GM12878 (cell line): ENCODE measurements around the gene CELSR1. TPM values are rescaled to one million over a fixed set of nuclear protein-coding genes. Genes with fewer than 3 reads are reported as not detected.

Experiments used
- ATAC-seq: fragments of 200-7000 bp; cut with Tn5 transposase; 3 replicates; pipeline ENCODE4 v1.9.1; 2020; ENCODE audit warnings: mild to moderate bottlenecking, moderate library complexity
- BruUV-seq: library from RNA; stranded (reverse); fragments of 400-500 nt; replicated peaks from 2 replicates; lab custom pipeline; 2021; lab: Mats Ljungman, UMichigan
- CTCF ChIA-PET: fragments of 300-600 bp; sonication (Branson Sonifier 250); formaldehyde crosslinking; extraction: SDS; loops from one replicate; lab custom pipeline; 2021; ENCODE audit warnings: inconsistent platforms; lab: Yijun Ruan, JAX
- POLR2A ChIA-PET: fragments of 350-600 bp; formaldehyde crosslinking; extraction: SDS; loops from one replicate; lab custom pipeline; 2021; ENCODE audit warnings: inconsistent platforms; lab: Charles Lee
- RAD21 ChIA-PET: fragments of 300-600 bp; sonication (Branson Sonifier 250); formaldehyde crosslinking; loops from one replicate; lab custom pipeline; 2023; ENCODE audit warnings: antibody characterized with exemption; ENCODE audit not compliant: unreplicated experiment; lab: Charles Lee
- SMC1A ChIA-PET: fragments of 300-600 bp; sonication (Branson Sonifier 250); formaldehyde crosslinking; loops from one replicate; lab custom pipeline; 2023; ENCODE audit not compliant: unreplicated experiment, uncharacterized antibody; lab: Charles Lee
- DNase-seq: peaks from one replicate; pipeline ENCODE4 v3.0.0-alpha.2; 2011; ENCODE audit warnings: low read depth, low spot score
- FAIRE-seq: peaks from 3 replicates; lab custom pipeline; 2011; peaks lifted over from hg19 to GRCh38; lab: Jason Lieb, UNC
- H2AFZ ChIP-seq: 2 replicates; pipeline ENCODE4 v1.6.0; 2011; ENCODE audit warnings: low read depth, low read length, control low read depth; ENCODE audit not compliant: control insufficient read depth
- H3K27ac ChIP-seq: 2 replicates; pipeline ENCODE4 v1.5.1; 2011; ENCODE audit warnings: control low read depth; ENCODE audit not compliant: control insufficient read depth, insufficient read depth
- H3K27me3 ChIP-seq, 2 experiments: replicated peaks in 1 of 2; 2 replicates each; pipeline versions ENCODE4 v1.6.0 to v1.6.1; 2011; ENCODE audit warnings: low read length in 1 of 2; ENCODE audit not compliant: control insufficient read depth in 2 of 2, insufficient read depth in 2 of 2
- H3K36me3 ChIP-seq, 2 experiments: 2 replicates each; pipeline ENCODE4 v1.5.1; 2011; ENCODE audit warnings: low read length in 1 of 2; ENCODE audit not compliant: control insufficient read depth in 2 of 2, insufficient read depth in 2 of 2
- H3K4me1 ChIP-seq: 2 replicates; pipeline ENCODE4 v1.6.1; 2011; ENCODE audit warnings: mild to moderate bottlenecking, low read length, moderate library complexity, mixed read lengths; ENCODE audit not compliant: control insufficient read depth, insufficient read depth
- H3K4me2 ChIP-seq: 2 replicates; pipeline ENCODE4 v1.6.0; 2011; ENCODE audit warnings: control low read depth; ENCODE audit not compliant: control insufficient read depth, insufficient read depth
- H3K4me3 ChIP-seq: fragments of 200-600 bp; sonication (generic); 2 replicates; pipeline ENCODE4 v1.5.1; 2016
- H3K79me2 ChIP-seq: 2 replicates; pipeline ENCODE4 v1.6.0; 2011; ENCODE audit warnings: low read length; ENCODE audit not compliant: control insufficient read depth, insufficient read depth
- H3K9ac ChIP-seq: 2 replicates; pipeline ENCODE4 v1.8.0; 2011; ENCODE audit warnings: low read length, control low read depth, mixed read lengths; ENCODE audit not compliant: control insufficient read depth, insufficient read depth
- H3K9me3 ChIP-seq: replicated peaks from 3 replicates; pipeline ENCODE4 v1.5.1; 2011; ENCODE audit warnings: mild to moderate bottlenecking, low read length; ENCODE audit not compliant: control insufficient read depth, insufficient read depth
- H4K20me1 ChIP-seq: 2 replicates; pipeline ENCODE4 v1.6.0; 2011; ENCODE audit not compliant: control insufficient read depth, insufficient read depth
- BHLHE40 ChIP-seq, 2 experiments: fragments of 450-650 bp in 1 of 2; IDR thresholded peaks; 2 replicates each; pipeline ENCODE4 v1.6.1; 2011 to 2017; ENCODE audit warnings: low read depth in 2 of 2, borderline replicate concordance in 1 of 2, improper control_type of control experiment in 1 of 2, low read length in 1 of 2, mild to moderate bottlenecking in 1 of 2
- GABPA ChIP-seq: IDR thresholded peaks from 2 replicates; pipeline ENCODE4 v1.6.1; 2014; ENCODE audit warnings: antibody characterized with exemption, low read depth, mild to moderate bottlenecking, inconsistent platforms
- IKZF1 ChIP-seq: fragments of 450-650 bp; conservative IDR thresholded peaks from 2 replicates; pipeline ENCODE4 v1.6.1; 2017; ENCODE audit warnings: antibody characterized with exemption, mild to moderate bottlenecking
- NR2C1 ChIP-seq: fragments of 450-650 bp; IDR thresholded peaks from 2 replicates; pipeline ENCODE4 v1.6.1; 2017; ENCODE audit warnings: antibody characterized with exemption, mild to moderate bottlenecking, moderate library complexity
- POLR2AphosphoS2 ChIP-seq: IDR thresholded peaks from 2 replicates; pipeline ENCODE4 v1.6.1; 2011; ENCODE audit warnings: low read depth, mild to moderate bottlenecking, low read length, improper control_type of control experiment, moderate library complexity
- POLR2AphosphoS5 ChIP-seq: IDR thresholded peaks from 2 replicates; pipeline ENCODE4 v1.6.1; 2011; ENCODE audit warnings: mild to moderate bottlenecking, low read length, inconsistent platforms
- RAD51 ChIP-seq: fragments of 450-650 bp; IDR thresholded peaks from 2 replicates; pipeline ENCODE4 v1.6.1; 2016; ENCODE audit warnings: moderate library complexity, mild to moderate bottlenecking, inconsistent platforms
- SKIL ChIP-seq: fragments of 450-650 bp; IDR thresholded peaks from 2 replicates; pipeline ENCODE4 v1.6.1; 2017; ENCODE audit warnings: mild to moderate bottlenecking, low read depth, inconsistent platforms; ENCODE audit not compliant: poor library complexity, severe bottlenecking
- SMARCA5 ChIP-seq: fragments of 450-650 bp; IDR thresholded peaks from 2 replicates; pipeline ENCODE4 v1.6.1; 2017; ENCODE audit warnings: mild to moderate bottlenecking
- SREBF1 ChIP-seq: IDR thresholded peaks from 2 replicates; pipeline ENCODE4 v1.6.1; 2012; ENCODE audit warnings: mild to moderate bottlenecking, low read length
- SRF ChIP-seq, 2 experiments: IDR thresholded peaks; 2 replicates each; pipeline ENCODE4 v1.6.1; 2011; ENCODE audit warnings: low read depth in 2 of 2, low read length in 2 of 2, mild to moderate bottlenecking in 1 of 2, moderate library complexity in 1 of 2
- ZNF217 ChIP-seq: fragments of 450-650 bp; IDR thresholded peaks from 2 replicates; pipeline ENCODE4 v1.6.1; 2017; ENCODE audit warnings: antibody characterized with exemption, mild to moderate bottlenecking
- WGBS: methylation state at CpG from one replicate; pipeline ENCODE4 v1.1.6; 2016; ENCODE audit warnings: low lambda C conversion rate; ENCODE audit not compliant: insufficient replicate concordance, insufficient coverage; ENCODE audit errors: missing lambda C conversion rate; 5-methylcytosine and 5-hydroxymethylcytosine counted together
- in situ Hi-C: fragments of 300-500 bp; cut with MboI; formaldehyde crosslinking; loops from 9 replicates; pipeline ENCODE4 v1.14.3; 2018; ENCODE audit warnings: mixed read lengths
- intact Hi-C: fragments of 100-400 bp; cut with micrococcal nuclease; formaldehyde crosslinking; loops from one replicate; pipeline ENCODE4 v1.14.2; 2022; ENCODE audit not compliant: unreplicated experiment
- polyA plus RNA-seq, 11 experiments: library from polyadenylated mRNA; depleted of rRNA in 4 of 11; unstranded in 6 of 11; stranded (reverse) in 5 of 11; fragments of >200 nt; fragmentation: Nextera tagmentation in 4 of 11; fragmentation: Illumina TruSeq in 1 of 11; extraction: Ambion mirVana in 4 of 11; extraction: Trizol in 1 of 11; gene quantifications; 1 replicate in 1 of 11; 2 replicates in 10 of 11; pipeline versions ENCODE4 v1.2.1 to v1.2.3, GENCODE V29; 2011 to 2016; ENCODE audit warnings: inconsistent platforms in 2 of 11, missing spikeins in 2 of 11, low read depth in 1 of 11
- total RNA-seq, 4 experiments: library from RNA; depleted of rRNA in 3 of 4; stranded (reverse); fragments of >200 nt in 3 of 4; fragmentation: Illumina TruSeq in 1 of 4; extraction: Trizol in 1 of 4; gene quantifications; 2 replicates each; pipeline versions ENCODE4 v1.2.1 to v1.2.3, GENCODE V29; 2013 to 2021

The CELSR1 gene
- total and polyA plus RNA-seq, 10 of the 15 experiments (the other 5 are each of a cell fraction or from before 2014, with no cell fraction given), result 0.05 to 1.7 (median 0.35) TPM; not detected in 2

- ATAC-seq (no peak), FAIRE-seq (no peak), DNase-seq (no peak)
- no peaks in the 10 kb centered on the region for H3K79me2 ChIP-seq
- H3K27me3 ChIP-seq, result no peaks in the 10 kb centered on the region
- ChIA-PET CTCF (interaction anchor here (1.5 kb wide), 1 partner anchor 12 kb away, joined by 4 read pairs; no protein-coding TSS in a partner anchor), SMC1A (no interaction called here), RAD21 (no interaction called here), POLR2A (no interaction called here)
- TF ChIP-seq SRF (IDR thresholded peaks at IDR 0.05; ENCODE audit: low read depth in 2 of 2, low read length in 2 of 2), result no peak
- no peak for TF ChIP-seq POLR2AphosphoS2
- TF ChIP-seq ZNF217, result no peak
- no peak for TF ChIP-seq GABPA
- H3K4me3 ChIP-seq, result no peak overlapping the region
- peaks cover 17 to 46% of the 10 kb centered on the region in 2 experiments for H3K36me3 ChIP-seq
- no peaks in the 10 kb centered on the region for H4K20me1 ChIP-seq
- in situ Hi-C loops (no loop called here), intact Hi-C loops (no loop called here)
- no peaks in the 10 kb centered on the region for H3K4me1 ChIP-seq
- H3K9me3 ChIP-seq, result no peaks in the 10 kb centered on the region
- no peak overlapping the region for H3K27ac ChIP-seq
- BruUV-seq, result no TSS peak
- no peak overlapping the region for H2AFZ ChIP-seq
- no peak overlapping the region for H3K9ac ChIP-seq
- 98% methylated on average over 23 of the region's 23 CpGs for WGBS
- no peak overlapping the region for H3K4me2 ChIP-seq
These were observed 211.2 kb downstream of the CELSR1 start for GRCh38 chr22:46326066-46326680.

- ChIA-PET POLR2A (no interaction called here), SMC1A (no interaction called here), CTCF (no interaction called here), RAD21 (no interaction called here)
- H3K4me3 ChIP-seq, result no peak overlapping the region
- BruUV-seq, result no TSS peak
- H3K9me3 ChIP-seq, result no peaks in the 10 kb centered on the region
- intact Hi-C loops, result no loop called here
- no peak overlapping the region for H3K27ac ChIP-seq
- TF ChIP-seq SKIL (no peak), SMARCA5 (no peak), IKZF1 (no peak), POLR2AphosphoS5 (no peak), BHLHE40 (IDR thresholded peaks at IDR 0.05; ENCODE audit: borderline replicate concordance in 1 of 2, low read depth in 2 of 2, low read length in 1 of 2) (no peak), SREBF1 (no peak), NR2C1 (no peak), RAD51 (no peak)
- H2AFZ ChIP-seq, result no peak overlapping the region
- no peak for ATAC-seq
- DNase-seq, result no peak
- no peaks in the 10 kb centered on the region; the same call in 1 of the 2 replicates for H4K20me1 ChIP-seq
- in situ Hi-C loops, result no loop called here
- no peak overlapping the region for H3K4me2 ChIP-seq
- peaks cover 18 to 49% of the 10 kb centered on the region in 2 experiments for H3K36me3 ChIP-seq
- WGBS, result 96% methylated on average over 19 of the region's 19 CpGs
- H3K4me1 ChIP-seq, result no peaks in the 10 kb centered on the region
- no peaks in the 10 kb centered on the region for H3K27me3 ChIP-seq
- no peaks in the 10 kb centered on the region for H3K79me2 ChIP-seq
- FAIRE-seq, result no peak
- no peak overlapping the region for H3K9ac ChIP-seq
These were observed 214.3 kb downstream of the CELSR1 start for GRCh38 chr22:46323162-46323561.
